GM18499 (cell line): Measurements from ENCODE around the gene NUP85.
"Not testable (repeated sequence)": the region's sequence is repeated elsewhere in the genome, so short reads cannot be mapped to it uniquely, and the experiment has no call there.

Experiments used
- ATAC-seq: cut with Tn5 transposase; IDR thresholded peaks from one replicate; pipeline ENCODE4 v1.9.1; 2021; ENCODE audit warnings: moderate number of reproducible peaks; ENCODE audit not compliant: insufficient read depth, unreplicated experiment

NUP85 gene

DNA sequence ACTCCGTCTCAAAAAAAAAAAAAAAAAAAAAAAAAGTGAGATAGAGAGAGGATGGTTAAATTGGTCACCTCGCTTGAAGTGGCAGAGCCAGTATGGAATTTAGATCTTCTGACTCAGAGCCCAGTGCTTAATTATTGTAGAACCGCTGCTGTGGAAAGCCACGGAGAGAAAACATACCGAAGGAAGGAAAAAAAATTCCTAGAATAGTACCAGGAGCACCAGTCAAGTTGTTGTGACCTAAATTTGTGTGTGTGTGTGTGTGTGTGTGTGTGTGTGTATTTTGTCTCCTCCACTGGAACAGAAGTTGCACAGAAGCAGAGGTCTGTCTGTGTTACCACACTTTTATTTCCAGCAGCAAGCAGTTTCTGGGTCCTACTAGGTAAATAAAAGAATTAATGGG is 10.6 kb upstream of the NUP85 start:
- no peak for ATAC-seq

DNA sequence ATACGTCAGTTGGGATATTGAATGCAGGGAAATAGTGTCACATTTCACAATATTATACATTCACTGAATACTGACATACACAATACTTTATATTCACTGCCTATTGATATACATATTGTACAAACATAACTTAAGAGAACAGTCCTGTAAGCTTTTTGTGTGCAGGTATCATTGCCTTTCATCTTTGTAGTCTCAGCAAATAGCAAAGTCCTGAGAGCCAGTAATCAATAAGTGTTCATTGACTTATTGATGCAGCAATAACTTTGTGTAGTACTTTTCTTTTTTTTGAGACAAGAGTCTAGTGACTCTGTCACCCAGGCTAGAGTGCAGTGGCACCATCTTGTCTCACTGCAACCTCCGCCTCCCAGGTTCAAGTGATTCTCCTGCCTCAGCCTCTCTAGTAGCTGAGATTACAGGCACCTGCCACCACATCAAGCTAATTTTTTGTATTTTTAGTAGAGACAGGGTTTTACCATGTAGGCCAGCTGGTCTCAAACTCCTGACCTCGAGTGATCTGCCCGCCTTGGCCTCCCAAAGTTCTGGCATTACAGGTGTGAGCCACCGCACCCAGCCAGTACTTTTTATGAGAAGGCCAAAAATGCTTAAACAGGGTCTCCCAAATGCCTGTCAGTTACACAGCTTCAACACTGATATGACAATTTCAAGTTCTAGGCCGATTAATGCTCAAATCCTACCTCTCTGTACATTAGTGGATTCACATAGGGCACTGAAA is 5.4 kb upstream of the NUP85 start:
- ATAC-seq = no peak

GRCh38 chr17:75205793-75206163 is 299 bp downstream of the NUP85 start:
- no peak for ATAC-seq

DNA sequence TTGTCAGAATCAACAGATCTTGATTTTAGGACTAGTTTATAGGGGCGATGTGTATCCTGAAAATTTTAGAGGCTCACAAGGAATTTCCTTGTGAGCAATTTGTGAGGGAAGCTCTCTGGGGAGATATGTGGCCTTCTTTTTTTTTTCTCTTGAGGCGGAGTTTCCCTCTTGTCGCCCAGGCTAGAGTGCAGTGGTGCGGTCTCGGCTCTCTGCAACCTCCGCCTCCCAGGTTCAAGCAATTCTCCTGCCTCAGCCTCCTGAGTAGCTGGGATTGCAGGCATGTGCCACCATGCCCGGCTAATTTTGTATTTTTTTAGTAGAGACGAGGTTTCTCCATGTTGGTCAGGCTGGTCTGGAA is 1.6 kb downstream of the NUP85 start:
- not testable (repeated sequence) for ATAC-seq

DNA sequence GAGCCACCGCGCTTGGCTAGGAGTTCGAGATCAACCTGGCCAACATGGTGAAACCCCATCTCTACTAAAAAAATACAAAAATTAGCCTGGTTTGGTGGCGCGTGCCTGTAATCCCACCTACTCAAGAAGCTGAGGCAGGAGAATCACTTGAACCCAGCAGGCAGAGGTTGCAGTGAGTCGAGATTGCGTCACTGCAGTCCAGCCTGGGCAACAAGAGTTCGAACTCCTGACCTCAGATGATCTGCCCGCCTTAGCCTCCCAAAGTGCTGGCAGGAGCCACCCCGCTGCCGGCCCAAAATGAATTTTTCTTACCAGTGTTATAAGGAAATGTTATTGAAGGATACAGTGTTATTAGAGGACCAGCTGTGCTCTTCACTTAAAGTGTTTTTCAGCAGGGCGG is 2.3 kb downstream of the NUP85 start:
- ATAC-seq = no peak

DNA sequence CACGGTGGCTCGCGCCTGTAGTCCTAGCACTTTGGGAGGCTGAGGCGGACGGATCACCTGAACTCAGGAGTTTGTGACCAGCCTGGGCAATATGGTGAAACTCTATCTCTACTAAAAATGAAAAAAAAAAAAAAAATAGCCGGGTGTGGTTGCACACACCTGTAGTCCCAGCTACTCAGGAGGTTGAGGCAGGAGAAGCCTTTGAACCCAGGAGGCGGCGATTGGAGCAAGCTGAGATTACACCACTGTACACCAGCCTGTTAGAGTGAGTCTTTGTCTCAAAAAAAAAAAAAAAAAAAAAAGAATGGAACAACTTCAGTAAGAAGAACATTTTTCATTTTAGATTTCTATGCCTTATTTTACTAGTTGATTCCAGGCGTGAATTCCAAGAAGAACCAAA is 2.7 kb downstream of the NUP85 start:
- no peak for ATAC-seq

DNA sequence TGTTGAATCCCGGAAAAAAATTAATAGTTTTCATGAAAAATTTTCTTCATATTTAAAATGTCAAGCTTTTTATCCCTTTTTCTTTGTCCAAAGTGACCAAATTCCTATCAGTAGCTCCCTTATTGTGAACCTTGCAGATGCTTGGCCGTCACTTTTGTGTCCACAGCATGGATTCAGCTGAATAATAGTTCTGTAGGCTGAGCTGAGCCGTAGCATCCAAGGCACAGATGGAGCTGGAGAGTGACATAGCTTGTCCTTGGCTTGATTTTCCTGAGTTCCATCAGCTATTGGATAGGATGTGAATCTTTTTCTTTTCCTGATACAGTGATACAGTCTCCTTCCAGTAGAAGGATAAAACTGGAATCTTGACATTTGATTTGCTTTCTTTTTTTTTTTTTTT is 3.6 kb downstream of the NUP85 start:
- no peak for ATAC-seq

DNA sequence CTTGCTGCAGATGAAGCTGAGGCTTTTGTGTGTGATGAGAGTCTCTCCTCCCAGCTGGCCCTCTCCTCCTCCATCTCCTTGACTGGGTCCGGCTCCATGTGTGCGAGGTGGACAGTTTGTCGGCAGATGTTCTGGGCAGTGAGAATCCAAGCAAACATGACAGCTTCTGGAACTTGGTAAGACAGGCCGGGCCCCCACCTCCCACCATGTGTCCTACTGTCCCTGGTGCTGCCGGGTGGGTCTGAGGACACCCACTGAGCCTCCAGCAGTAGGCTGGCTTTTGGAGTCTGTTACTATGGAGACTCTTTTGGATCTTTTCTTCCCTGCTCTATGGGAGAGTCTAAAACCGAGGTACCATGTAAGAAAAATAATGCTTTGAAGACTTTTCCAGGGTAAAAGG is 12.7 kb downstream of the NUP85 start:
- ATAC-seq = no peak

GRCh38 chr17:75219815-75220214 is 14.3 kb downstream of the NUP85 start:
- ATAC-seq = no peak

GRCh38 chr17:75225016-75225415 is 19.5 kb downstream of the NUP85 start:
- no peak for ATAC-seq

- no peak for ATAC-seq
These were observed 22.2 kb downstream of the NUP85 start for GRCh38 chr17:75227729-75228128.

- ATAC-seq = no peak
These were observed 22.8 kb downstream of the NUP85 start for GRCh38 chr17:75228305-75228704.

GRCh38 chr17:75228847-75229246 is 23.4 kb downstream of the NUP85 start:
- ATAC-seq = no peak

DNA sequence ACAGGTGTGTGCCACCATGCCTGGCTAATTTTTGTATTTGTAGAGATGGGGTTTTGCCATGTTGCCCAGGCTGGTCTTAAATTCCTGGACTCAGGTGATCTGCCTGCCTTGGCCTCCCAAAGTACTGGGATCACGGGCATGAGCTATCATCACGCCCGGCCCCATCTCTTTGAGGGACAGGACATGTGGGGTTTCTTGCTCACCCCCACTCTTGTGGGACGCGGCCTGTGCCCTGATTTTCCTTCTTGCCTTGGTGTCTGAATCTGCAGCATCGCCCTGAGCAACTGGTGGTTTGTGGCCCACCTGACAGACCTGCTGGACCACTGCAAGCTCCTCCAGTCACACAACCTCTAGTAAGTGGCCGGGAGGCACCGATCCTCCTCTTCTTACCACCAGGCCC is 25.6 kb downstream of the NUP85 start:
- no peak for ATAC-seq

DNA sequence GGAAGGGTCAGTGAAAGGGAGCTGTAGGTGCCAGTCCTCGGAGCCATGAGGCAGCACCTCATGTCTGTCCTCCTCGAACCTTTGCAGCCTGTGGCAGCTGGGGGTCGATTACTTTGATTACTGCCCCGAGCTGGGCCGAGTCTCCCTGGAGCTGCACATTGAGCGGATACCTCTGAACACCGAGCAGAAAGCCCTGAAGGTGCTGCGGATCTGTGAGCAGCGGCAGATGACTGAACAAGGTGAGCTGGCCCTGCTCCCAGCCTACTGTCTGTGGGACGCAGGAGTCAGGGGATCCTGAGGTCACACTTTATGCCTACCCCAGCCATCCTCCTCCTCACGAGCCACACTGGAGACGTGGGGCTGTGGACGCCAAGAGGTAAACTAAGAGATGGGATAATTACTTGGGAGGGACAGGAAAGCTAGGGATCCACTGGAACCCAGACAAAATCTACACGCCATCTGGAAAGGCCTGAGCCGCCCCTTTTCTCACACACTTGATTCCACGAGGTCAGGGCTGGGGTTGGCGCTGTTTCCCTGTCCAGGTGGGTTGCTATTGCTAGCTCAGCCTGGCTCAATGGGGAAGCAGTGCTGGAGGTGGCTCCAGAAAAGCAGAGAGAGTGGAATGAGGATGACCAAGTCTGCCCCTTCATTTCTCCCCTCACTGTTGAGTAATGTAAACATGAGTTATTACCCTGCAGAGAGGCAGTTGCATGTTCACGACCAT is 26.4 kb downstream of the NUP85 start:
- no peak for ATAC-seq

- ATAC-seq = no peak
These were observed 27.3 kb downstream of the NUP85 start for GRCh38 chr17:75232786-75233185.

DNA sequence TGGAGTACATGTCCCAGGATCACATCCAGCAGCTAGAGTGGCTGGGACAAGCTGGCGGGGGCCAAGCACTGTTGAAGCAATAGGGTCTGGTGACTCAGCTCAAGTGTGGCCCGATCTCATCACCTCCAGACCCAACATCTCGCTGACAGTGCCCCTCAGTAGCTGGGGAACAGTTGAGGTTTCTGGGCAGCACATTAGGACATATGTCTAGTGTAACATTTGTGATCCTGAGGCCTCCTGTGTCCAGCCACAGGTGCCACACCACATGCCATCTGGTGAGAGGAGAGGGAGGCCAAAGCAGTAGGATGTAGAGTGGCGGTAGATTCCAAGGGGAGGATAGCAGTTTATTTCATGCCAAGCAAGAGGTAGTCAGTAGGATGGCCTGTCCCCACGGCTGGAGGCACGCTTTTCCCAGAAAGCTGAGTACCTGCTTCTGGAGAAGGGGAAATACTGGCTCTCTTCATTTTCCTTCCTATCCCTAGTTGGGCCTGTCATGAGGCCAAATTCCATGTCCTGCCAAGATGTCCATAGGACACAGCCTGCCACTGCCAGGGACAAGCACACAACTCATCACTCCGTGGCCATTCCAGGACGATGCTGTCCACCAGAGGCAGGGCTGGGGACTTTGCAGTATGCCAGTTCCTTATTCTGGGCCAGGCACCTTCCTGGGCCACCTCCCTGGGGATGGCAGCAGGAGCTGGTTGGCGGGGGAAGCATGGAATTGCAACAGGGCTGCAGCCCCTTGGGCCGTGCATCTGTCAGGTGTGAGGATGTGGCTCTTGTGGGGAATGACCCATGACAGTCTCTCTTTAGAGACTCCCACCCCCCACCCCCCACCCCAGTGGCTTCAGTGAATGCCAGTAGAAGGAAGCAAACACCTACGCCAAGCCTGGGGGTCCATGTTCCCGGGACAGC is 31.9 kb downstream of the NUP85 start:
- ATAC-seq = no peak

GRCh38 chr17:75238020-75238580 is 32.6 kb downstream of the NUP85 start:
- ATAC-seq = no peak

DNA sequence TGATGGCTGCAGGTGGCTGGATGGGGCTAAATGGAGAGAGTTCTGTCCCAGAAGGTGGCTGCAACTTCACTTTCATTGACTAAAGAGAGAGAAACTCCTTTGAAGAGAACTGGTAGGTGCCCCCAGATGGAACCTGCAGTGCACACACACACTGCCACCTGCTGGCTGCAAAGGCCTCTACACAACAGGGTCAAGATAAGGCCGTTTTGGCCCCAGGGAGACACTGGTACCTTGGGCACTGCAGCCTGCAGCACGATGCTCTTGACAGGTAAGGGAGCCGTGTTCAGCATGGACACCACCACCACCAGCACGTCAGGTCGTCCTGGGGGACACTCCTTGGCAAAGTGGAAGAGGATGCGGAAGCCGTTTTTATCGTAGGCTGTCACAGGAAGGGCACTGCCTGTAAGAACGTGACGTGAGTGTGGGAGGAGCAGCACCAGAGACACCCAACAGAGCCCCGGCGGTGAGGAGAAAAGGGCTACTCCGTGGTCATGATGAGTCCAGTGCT is 33.3 kb downstream of the NUP85 start:
- ATAC-seq = no peak

DNA sequence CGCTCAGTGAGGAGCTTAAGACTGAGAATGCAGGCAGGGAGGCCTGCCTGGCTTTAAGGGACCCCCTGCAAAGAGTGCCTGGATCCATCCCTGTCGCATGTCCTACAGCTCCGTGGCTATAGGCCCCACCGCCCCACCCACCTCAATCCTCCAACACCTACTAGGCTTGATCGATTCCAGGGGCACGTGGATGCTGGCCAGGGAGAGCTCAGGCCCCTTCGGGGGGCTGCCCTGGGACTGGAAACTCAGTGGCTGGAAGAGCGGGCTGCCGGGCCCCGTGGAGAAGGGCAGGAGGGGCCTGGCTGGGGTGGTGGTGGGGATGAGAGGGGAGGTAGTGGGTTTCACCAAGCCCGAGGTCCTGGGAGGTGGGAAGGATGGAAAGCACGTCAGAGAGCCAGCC is 33.7 kb downstream of the NUP85 start:
- ATAC-seq = no peak
